Measurements from ENCODE around the gene TRAPPC14. TPM values are rescaled to one million over a fixed set of nuclear protein-coding genes. Genes with fewer than 3 reads are reported as not detected.

TRAPPC14 gene
- total RNA-seq (2014; rRNA removed) (19.2 and 20.3 TPM in 2 replicates), Bru-seq, nascent RNA (percentile 69 among the genes with signal in this experiment), BruChase-seq, experiment 1, labeled RNA remaining after a 6-hour chase (percentile 84 among the genes with signal in this experiment), BruChase-seq, experiment 2, labeled RNA remaining after a 2-hour chase (percentile 80 among the genes with signal in this experiment)
- long read RNA-seq, transcript C7orf43-201 (11 exons, 2,520 nt), result major isoform, 9 of 33 reads
- long read RNA-seq, partial matches to known transcripts, result 10 of 33 reads
- long read RNA-seq, other reads (novel, unspliced or antisense), result 13 of 33 reads

GRCh38 chr7:100158229-100159098 lies at the start of gene TRAPPC14:
Gene TRAPPC14, minus strand, starts transcription at chr7:100158723. Its CDS starts 224 bp downstream, at chr7:100158499.
- Histone ChIP-seq H3K9ac (ENCODE audit: low read length) (peak within 1 kb of the TSS; percentile 89), H3K27ac (ENCODE audit: low read length) (peak within 1 kb of the TSS; percentile 31), H3K36me3 (ENCODE audit: low read depth, low read length) (peaks cover 10% of the 10 kb centered on the region; the same call in 1 of the 2 replicates), H3K9me2 (replicated peaks; ENCODE audit: low read length) (no peaks in the 10 kb centered on the region), H3K4me1 (ENCODE audit: insufficient read depth, low read length) (peaks cover 21% of the 10 kb centered on the region), H3K4me3 (ENCODE audit: low read length) (peak within 1 kb of the TSS; percentile 89), H3F3A (ENCODE audit: low read length, unreplicated experiment) (no peaks in the 10 kb centered on the region), H3K4me2 (ENCODE audit: low read length) (peak within 1 kb of the TSS; percentile 97), H3K79me2 (ENCODE audit: low read length) (peaks cover 32% of the 10 kb centered on the region), H3K27me3 (ENCODE audit: low read length) (no peaks in the 10 kb centered on the region), H4K20me1 (ENCODE audit: low read length) (peaks cover 6% of the 10 kb centered on the region; the same call in 1 of the 2 replicates), H3K9me3 (ENCODE audit: low read length) (no peaks in the 10 kb centered on the region), H2AFZ (ENCODE audit: low read length) (peak within 1 kb of the TSS; percentile 93)
- DNase-seq (peak; percentile 76), ATAC-seq (peak; percentile 79)
- intact Hi-C loops (cut with micrococcal nuclease), result no loop called here
- CTCF ChIA-PET, result no interaction called here
- TF ChIP-seq EZH2phosphoT487 (IDR thresholded peaks at IDR 0.05; ENCODE audit: borderline replicate concordance, low read length) (no peak), EZH2 (IDR thresholded peaks at IDR 0.05; ENCODE audit: low read length, unreplicated experiment) (no peak), CTCF (conservative IDR thresholded peaks at IDR 0.05; ENCODE audit: low read depth, low read length) (no peak)
- BruUV-seq (replicated peaks), result no TSS peak
- POLR2A ChIA-PET (ENCODE audit: unreplicated experiment), result interaction anchor here (0.6 kb wide), 1 partner anchor 381 kb away, joined by 3 read pairs; no protein-coding TSS in a partner anchor

GRCh38 chr7:100204454-100204853 lies 45.9 kb upstream of the TRAPPC14 start:
- intact Hi-C loops (cut with micrococcal nuclease), result no loop called here
- no peak overlapping the region for H3K4me2 ChIP-seq (ENCODE audit: low read length)
- no TSS peak for BruUV-seq (replicated peaks)
- H3K4me3 ChIP-seq (ENCODE audit: low read length), result no peak overlapping the region
- no peaks in the 10 kb centered on the region for H3K9me2 ChIP-seq (replicated peaks; ENCODE audit: low read length)
- ChIA-PET POLR2A (ENCODE audit: unreplicated experiment) (no interaction called here), CTCF (no interaction called here)
- no peaks in the 10 kb centered on the region for H3K4me1 ChIP-seq (ENCODE audit: insufficient read depth, low read length)
- no peaks in the 10 kb centered on the region for H3K79me2 ChIP-seq (ENCODE audit: low read length)
- ATAC-seq (no peak), DNase-seq (no peak)
- no peaks in the 10 kb centered on the region for H3K9me3 ChIP-seq (ENCODE audit: low read length)
- H3K27ac ChIP-seq (ENCODE audit: low read length), result no peak overlapping the region
- no peak overlapping the region for H3K9ac ChIP-seq (ENCODE audit: low read length)
- H2AFZ ChIP-seq (ENCODE audit: low read length), result no peak overlapping the region
- H3F3A ChIP-seq (ENCODE audit: low read length, unreplicated experiment), result no peaks in the 10 kb centered on the region
- H3K36me3 ChIP-seq (ENCODE audit: low read depth, low read length), result no peaks in the 10 kb centered on the region
- peaks cover 19% of the 10 kb centered on the region for H3K27me3 ChIP-seq (ENCODE audit: low read length)
- H4K20me1 ChIP-seq (ENCODE audit: low read length), result no peaks in the 10 kb centered on the region
- TF ChIP-seq CTCF (conservative IDR thresholded peaks at IDR 0.05; ENCODE audit: low read depth, low read length) (no peak), EZH2phosphoT487 (IDR thresholded peaks at IDR 0.05; ENCODE audit: borderline replicate concordance, low read length) (no peak), EZH2 (IDR thresholded peaks at IDR 0.05; ENCODE audit: low read length, unreplicated experiment) (no peak)
